ACC112 (cell line): Measurements from ENCODE around the gene SUN1.

Experiments used
- H2AFZ ChIP-seq: fragments of 200-600 bp; sonication (generic); one replicate; pipeline ENCODE4 v1.6.0; 2017; ENCODE audit warnings: antibody characterized with exemption, low read length; ENCODE audit not compliant: unreplicated experiment
- H3K27ac ChIP-seq: fragments of 200-600 bp; sonication (generic); 2 replicates; pipeline ENCODE4 v1.5.1; 2014; ENCODE audit warnings: low read depth, mild to moderate bottlenecking, antibody characterized with exemption, low read length, moderate library complexity
- H3K27me3 ChIP-seq: fragments of 200-600 bp; sonication (generic); 2 replicates; pipeline ENCODE4 v1.6.1; 2014; ENCODE audit warnings: mild to moderate bottlenecking, antibody characterized with exemption, low read length, moderate library complexity, mixed read lengths; ENCODE audit not compliant: insufficient read depth
- H3K36me3 ChIP-seq: fragments of 200-600 bp; sonication (generic); 2 replicates; pipeline ENCODE4 v1.6.1; 2016; ENCODE audit warnings: mild to moderate bottlenecking, antibody characterized with exemption, low read length, moderate library complexity, mixed read lengths; ENCODE audit not compliant: insufficient read depth
- H3K4me1 ChIP-seq: fragments of 200-600 bp; sonication (generic); one replicate; pipeline ENCODE4 v1.6.1; 2016; ENCODE audit warnings: low read length, mixed read lengths; ENCODE audit not compliant: insufficient read depth, unreplicated experiment, control insufficient read depth
- H3K4me3 ChIP-seq: fragments of 200-600 bp; sonication (generic); 2 replicates; pipeline ENCODE4 v1.5.1; 2014; ENCODE audit warnings: mild to moderate bottlenecking, low read depth, low read length
- H3K79me2 ChIP-seq: fragments of 200-600 bp; sonication (generic); one replicate; pipeline ENCODE4 v1.6.0; 2016; ENCODE audit warnings: low read length; ENCODE audit not compliant: control insufficient read depth, unreplicated experiment, insufficient read depth

The SUN1 gene

DNA sequence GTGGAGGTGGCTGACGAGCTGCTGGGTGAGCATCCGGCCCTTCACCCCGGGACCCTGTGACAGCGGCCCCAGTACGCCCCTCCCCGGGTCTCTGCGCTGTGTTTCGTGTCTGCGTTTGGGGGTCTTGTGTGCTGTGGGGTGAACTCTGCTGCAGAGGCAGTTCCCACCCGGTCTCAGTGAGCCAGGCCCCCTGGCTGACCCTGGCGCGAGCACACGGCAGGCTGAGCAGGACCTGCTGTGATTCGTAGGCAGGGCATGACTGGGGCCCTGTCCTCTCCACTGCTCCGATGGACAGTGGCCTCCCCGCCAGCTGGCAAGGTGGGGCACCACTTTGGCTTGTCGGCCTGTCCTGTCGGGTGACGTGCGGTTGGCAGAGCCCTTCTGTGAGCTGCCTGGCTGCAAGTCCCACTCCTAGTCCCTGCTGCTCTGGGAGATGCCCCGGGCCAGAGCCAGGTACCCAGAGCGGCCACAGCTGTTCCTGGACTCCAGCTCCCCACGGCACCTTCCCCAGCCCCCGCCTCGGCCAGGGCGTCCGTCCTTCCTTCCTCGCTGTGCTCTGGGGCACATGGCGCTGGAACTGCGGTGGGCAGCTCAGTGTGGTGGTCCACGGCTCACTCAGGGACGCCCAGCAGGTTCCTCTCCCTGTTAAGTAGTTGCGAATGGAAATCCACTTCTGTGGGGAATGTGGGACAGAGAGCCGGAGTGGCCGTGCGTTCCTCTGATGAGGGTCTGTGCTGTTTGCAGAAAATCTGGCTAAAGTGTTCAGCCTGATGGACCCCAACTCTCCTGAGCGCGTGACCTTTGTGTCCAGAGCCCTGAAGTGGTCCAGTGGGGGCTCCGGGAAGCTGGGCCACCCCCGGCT, 54.6 kb downstream of the SUN1 start:
- Histone ChIP-seq H3K4me1 (no peaks in the 10 kb centered on the region), H3K27ac (no peak overlapping the region), H3K36me3 (peaks cover 23% of the 10 kb centered on the region; the same call in 1 of the 2 replicates), H2AFZ (no peak overlapping the region), H3K4me3 (no peak overlapping the region), H3K79me2 (peaks cover 41% of the 10 kb centered on the region), H3K27me3 (no peaks in the 10 kb centered on the region)

DNA sequence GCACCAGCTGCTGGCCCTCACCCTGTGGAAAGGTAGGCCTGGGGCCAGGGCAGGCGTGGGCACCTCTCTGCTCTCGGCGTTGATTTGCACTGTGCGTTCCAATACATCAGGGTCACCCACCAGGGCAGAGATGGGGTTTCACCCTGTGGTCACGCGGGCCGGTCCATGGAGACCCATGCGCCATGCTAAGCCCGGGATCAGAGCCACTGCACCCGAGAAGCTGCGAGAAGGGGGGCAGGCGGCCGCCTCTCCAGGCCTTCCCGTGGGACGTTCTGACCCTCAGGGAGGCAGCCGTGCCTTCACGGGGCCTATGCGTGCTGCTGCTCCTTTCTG, 55.2 kb downstream of the SUN1 start:
- Histone ChIP-seq H3K4me1 (no peaks in the 10 kb centered on the region), H3K36me3 (peaks cover 27% of the 10 kb centered on the region; the same call in 1 of the 2 replicates), H3K4me3 (no peak overlapping the region), H3K27me3 (no peaks in the 10 kb centered on the region), H3K27ac (no peak overlapping the region), H3K79me2 (peaks cover 37% of the 10 kb centered on the region), H2AFZ (no peak overlapping the region)

DNA sequence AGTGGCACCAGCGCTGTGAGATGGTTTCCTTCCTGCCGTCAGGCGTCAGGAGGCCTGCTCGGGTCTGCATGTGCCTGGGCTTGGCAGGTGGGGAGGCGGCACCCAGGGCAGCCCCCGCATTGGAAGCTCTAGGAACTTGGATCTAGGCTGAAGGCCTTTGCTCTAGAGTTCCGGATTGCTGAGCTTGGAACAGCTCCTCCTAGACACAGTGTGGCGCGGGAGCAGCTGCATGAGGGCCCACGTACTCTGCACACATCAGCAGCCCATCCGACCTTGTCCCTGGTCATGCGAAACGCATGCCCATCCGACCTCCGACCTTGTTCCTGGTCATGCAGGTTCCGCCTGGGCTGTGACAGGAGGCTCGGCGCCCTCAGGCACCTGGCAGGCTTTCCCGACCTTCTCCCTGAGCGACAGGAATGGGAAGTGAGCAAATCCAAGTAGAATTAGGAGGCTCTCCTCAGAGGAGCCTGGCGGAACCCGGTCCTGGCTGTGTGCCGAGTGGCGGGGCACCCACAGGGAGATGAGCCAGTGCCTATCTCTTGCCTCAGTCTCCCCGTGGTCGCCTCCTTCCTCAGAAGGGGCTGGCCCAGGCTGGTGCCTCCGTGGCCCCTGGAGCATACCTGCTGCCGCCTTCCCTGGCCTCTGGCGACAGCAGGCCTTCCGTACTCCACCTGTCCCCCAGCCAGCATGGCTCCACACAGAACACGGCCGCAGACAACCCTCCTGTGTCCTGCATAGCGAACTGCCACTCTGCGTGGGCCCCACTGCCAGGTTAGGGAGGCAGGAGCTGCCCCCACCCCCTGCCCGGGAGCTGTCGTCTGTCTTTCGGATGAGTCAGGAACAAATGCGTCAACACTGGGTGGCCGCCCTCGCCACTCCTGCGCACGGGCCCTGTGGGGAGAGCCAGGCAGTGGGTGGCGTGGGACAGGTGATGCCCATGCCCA, 56.1 kb downstream of the SUN1 start:
- Histone ChIP-seq H3K27ac (no peak overlapping the region), H3K4me1 (no peaks in the 10 kb centered on the region), H2AFZ (no peak overlapping the region), H3K4me3 (no peak overlapping the region), H3K36me3 (peaks cover 32% of the 10 kb centered on the region; the same call in 1 of the 2 replicates), H3K79me2 (peaks cover 29% of the 10 kb centered on the region), H3K27me3 (no peaks in the 10 kb centered on the region)

DNA sequence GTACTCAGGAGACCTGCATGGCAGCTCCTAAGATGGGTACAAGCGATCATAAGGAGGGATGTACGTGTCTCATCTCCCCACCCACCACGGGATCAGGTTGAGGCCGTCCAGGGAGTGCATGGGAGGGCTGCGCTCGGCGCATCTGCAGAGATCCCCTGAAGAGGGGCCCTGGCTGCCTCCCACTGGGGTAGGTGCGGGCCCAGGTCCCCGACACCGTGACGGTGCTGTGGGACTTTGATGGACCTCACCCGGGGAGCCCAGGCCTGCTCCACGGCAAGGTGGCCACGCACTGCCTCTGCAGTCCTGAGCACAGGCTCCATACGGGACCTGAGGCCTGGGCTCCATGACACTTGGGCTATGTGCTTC, 56.7 kb downstream of the SUN1 start:
- Histone ChIP-seq H2AFZ (no peak overlapping the region), H3K4me1 (no peaks in the 10 kb centered on the region), H3K27ac (no peak overlapping the region), H3K27me3 (no peaks in the 10 kb centered on the region), H3K79me2 (peaks cover 23% of the 10 kb centered on the region), H3K4me3 (no peak overlapping the region), H3K36me3 (peaks cover 32% of the 10 kb centered on the region; the same call in 1 of the 2 replicates)

DNA sequence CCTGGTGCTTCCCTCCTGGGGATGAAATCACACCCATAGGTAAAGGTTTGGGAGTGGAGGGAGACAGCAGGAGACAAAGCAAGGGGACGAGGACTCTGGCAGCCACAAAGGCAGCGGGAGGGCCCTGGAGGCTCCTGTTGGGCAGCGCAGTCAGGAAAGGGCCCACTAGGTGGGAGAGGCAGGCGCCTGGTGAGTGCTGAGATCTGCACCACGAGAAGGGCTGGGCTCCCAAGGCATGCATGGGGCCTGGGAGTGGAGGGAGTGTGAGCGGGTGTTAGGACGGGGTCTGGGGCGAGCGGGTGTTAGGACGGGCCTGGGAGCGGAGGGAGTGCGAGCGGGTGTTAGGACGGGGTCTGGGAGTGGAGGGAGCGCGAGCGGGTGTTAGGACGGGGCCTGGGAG, 57.1 kb downstream of the SUN1 start:
- Histone ChIP-seq H3K4me1 (no peaks in the 10 kb centered on the region), H3K27ac (no peak overlapping the region), H3K79me2 (peaks cover 19% of the 10 kb centered on the region), H3K27me3 (no peaks in the 10 kb centered on the region), H2AFZ (no peak overlapping the region), H3K36me3 (peaks cover 32% of the 10 kb centered on the region; the same call in 1 of the 2 replicates), H3K4me3 (no peak overlapping the region)

DNA sequence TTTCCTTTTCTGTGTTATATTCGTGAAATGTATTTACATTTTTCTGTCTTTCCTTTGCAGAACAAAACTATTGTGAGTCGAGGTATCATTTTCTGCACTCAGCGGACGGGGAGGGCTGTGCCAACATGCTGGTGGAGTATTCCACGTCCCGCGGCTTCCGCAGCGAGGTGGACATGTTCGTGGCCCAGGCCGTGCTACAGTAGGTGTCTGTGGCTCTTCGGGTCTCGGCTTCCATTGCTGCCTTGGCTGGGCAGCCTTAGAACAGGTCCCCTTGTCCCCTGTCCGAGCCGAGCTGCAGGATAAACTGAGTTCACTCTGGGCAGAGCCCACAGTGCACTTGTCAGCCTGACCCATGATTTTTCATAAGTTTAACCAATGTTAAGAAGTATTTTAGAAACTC, 58.6 kb downstream of the SUN1 start:
- Histone ChIP-seq H3K27ac (no peak overlapping the region), H3K4me1 (no peaks in the 10 kb centered on the region), H3K4me3 (no peak overlapping the region), H3K27me3 (no peaks in the 10 kb centered on the region), H3K36me3 (peaks cover 32% of the 10 kb centered on the region; the same call in 1 of the 2 replicates), H3K79me2 (peaks cover 11% of the 10 kb centered on the region), H2AFZ (no peak overlapping the region)

DNA sequence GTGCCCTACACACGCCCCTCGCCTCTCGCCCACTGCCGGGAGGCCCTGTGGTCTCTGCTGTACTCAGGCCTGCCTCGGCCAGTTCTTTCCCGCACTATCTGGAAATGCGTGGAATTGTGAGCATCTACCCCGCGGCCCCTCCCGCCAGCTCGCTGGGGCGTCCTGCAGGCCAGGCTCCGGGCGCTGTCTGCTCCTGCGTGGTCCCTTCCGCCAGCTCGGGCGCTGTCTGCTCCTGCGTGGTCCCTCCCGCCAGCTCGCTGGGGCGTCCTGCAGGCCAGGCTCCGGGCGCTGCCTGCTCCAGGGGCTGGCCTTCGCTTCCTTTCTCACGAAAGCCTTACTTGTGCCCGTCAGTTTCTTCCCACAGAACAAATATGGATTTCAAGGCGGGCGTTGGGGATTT, 59.0 kb downstream of the SUN1 start:
- H3K4me3 ChIP-seq, result no peak overlapping the region
- H3K79me2 ChIP-seq, result peaks cover 8% of the 10 kb centered on the region
- no peak overlapping the region for H3K27ac ChIP-seq
- H3K4me1 ChIP-seq, result no peaks in the 10 kb centered on the region
- H2AFZ ChIP-seq, result no peak overlapping the region
- H3K36me3 ChIP-seq, result peaks cover 32% of the 10 kb centered on the region; the same call in 1 of the 2 replicates
- no peaks in the 10 kb centered on the region for H3K27me3 ChIP-seq

DNA sequence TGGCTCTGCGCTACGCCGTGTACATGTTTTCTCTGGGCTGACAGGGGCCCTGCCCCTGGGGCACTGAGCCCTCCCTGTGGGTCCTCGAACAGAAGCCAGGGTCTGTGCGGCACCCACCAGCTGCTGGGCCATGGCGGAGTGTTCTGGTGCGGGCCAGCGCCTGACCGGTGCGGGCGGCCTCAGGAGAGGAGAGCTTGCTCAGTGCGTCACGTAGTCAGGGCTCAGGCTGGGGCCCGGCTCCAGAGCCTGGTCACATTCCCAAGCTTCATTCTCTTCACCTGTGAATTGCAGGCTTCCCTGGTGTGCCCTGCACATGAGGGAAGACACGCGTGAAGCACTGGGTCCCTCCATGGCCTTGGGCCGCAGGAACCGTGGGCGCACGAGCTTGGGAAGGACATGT, 59.5 kb downstream of the SUN1 start:
- Histone ChIP-seq H3K4me1 (no peaks in the 10 kb centered on the region), H3K36me3 (peaks cover 32% of the 10 kb centered on the region; the same call in 1 of the 2 replicates)

DNA sequence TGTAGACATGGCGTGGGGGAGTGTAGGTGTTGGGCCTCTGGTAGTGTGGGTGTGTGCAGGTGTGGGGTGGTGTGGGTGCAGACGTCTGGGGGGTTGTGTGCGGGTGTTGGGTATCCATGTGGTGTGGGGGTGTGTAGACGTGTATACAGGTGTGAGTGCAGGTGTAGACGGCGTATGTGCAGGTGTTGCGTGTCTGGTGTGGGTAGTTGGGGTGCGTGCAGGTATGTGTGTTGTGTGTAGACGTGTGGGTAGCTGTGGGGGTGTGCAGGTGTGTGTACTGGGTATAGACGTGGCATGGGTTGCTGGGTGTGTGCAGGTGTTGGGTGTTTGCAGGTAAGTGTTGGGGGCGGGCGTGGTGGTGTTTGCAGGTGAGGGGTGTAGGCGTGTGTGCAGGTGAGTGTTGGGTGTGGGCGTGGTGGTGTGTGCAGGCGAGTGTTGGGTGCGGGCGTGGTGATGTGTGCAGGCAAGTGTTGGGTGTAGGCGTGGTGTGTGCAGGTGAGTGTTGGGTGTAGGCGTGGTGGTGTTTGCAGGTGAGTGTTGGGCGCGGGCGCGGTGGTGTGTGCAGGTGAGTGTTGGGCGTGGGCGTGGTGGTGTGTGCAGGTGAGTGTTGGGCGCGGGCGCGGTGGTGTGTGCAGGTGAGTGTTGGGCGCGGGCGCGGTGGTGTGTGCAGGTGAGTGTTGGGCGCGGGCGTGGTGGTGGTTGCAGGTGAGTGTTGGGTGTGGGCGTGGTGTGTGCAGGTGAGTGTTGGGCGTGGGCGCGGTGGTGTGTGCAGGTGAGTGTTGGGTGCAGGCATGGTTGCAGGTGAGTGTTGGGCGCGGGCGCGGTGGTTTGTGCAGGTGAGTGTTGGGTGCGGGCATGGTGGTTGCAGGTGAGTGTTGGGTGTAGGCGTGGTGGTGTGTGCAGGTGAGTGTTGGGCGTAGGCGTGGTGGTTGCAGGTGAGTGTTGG, 60.6 kb downstream of the SUN1 start:
- peaks cover 24% of the 10 kb centered on the region; the same call in 1 of the 2 replicates for H3K36me3 ChIP-seq
- no peaks in the 10 kb centered on the region for H3K4me1 ChIP-seq
- H3K4me3 ChIP-seq, result no peak overlapping the region
- no peak overlapping the region for H2AFZ ChIP-seq
- H3K27me3 ChIP-seq, result no peaks in the 10 kb centered on the region
- peaks cover 3% of the 10 kb centered on the region for H3K79me2 ChIP-seq
- H3K27ac ChIP-seq, result no peak overlapping the region

More for the DNA sequence above, 59.5 kb downstream of the SUN1 start:
- Histone ChIP-seq H2AFZ (no peak overlapping the region), H3K27ac (no peak overlapping the region), H3K4me3 (no peak overlapping the region), H3K27me3 (no peaks in the 10 kb centered on the region), H3K79me2 (peaks cover 8% of the 10 kb centered on the region)

DNA sequence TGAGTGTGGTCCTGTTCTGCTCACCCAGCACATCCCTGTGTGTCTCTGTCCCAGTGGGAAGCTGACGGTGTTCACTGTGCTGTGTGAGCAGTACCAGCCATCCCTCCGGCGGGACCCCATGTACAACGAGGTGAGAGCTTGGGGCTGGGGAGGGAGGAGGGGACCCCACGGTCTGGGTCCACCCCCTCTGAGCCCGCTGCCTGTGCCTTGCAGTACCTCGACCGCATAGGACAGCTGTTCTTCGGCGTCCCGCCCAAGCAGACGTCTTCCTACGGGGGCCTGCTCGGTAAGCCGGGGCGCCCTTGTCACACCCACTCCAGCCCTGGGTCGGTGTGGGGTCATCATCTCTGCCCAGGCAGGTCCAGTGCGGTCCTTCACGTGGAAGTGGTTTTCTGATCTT, 61.4 kb downstream of the SUN1 start:
- H3K79me2 ChIP-seq, result no peaks in the 10 kb centered on the region
- no peak overlapping the region for H3K4me3 ChIP-seq
- H3K36me3 ChIP-seq, result peaks cover 23% of the 10 kb centered on the region; the same call in 1 of the 2 replicates
- no peak overlapping the region for H2AFZ ChIP-seq
- H3K4me1 ChIP-seq, result no peaks in the 10 kb centered on the region
- no peak overlapping the region for H3K27ac ChIP-seq
- no peaks in the 10 kb centered on the region for H3K27me3 ChIP-seq
